ENCODE data around the gene SATB1.

Gene SATB1

DNA sequence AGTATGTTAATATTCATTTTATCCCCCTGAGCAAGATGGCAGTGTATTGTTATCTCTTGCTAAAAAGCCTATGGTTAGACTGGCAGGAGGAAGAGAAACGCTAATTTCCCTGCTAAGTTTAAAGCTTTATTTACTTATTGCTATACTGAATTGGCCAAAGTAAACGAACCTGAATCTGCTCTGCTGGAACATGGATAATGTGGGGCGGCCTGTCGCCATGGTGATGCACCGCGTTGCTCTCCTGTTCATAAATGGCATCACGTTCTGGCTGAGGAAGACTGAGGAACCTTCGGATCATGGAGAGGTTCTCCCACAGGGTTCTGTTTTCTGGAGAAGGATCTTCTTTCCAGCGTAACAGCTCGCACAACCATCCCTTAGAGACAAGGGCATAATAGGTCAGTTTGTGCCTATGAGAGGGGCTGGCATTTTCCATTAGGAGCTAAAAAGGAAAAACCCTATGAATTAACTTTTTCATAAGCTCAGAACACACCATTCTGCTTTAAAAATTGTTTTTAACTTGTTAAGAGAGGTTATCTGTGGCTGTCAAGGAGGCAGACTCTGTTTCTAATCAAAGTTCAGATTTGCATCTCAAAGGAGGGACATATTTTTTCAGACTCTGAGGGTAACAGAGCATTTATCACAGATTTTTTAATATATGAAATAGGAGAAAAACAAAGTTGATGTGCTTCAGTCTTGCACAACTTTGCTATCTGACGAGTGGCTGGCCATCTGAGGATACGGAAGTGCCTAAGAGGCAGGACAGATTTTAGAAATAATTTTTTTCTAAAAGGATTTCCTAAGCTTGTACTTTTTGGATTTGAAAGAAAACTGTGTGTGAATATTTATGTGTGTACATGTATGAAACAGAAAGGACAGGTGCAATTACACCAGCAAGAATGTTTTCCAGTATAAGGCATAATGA lies 73.1 kb downstream of the SATB1 start:
- no peak overlapping the region for H3K27ac ChIP-seq (ENCODE audit: low read length)

DNA sequence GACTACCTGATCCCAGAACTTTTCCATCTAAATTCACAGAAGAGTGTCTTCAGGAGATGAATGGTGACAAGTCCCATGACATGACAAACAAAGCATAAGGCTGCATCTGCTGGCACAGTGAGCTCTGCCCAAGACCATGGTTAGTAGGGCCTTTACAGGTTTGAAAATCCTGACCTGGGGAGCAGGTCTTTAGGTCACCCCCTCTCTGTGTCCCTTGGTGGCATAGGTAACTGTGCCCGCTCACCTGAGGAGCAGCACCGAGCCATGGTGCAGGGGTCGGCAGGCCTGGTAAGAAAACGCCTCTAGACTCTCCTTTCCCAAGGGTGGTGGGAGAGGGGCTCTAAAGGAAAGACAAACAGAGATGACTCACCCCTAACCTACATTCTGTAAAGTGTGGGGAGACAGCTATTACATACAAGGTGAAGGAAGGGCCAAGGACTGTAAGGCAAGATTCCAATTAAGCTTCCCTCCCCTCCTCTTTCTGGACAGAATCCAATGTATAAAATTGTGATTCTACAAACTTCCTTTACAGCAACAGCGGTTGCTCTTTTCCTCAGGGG lies 74.0 kb downstream of the SATB1 start:
- H3K9ac ChIP-seq (ENCODE audit: low read length), result no peak overlapping the region
- H2AFZ ChIP-seq (ENCODE audit: low read length), result no peak overlapping the region
- H3K36me3 ChIP-seq (replicated peaks; ENCODE audit: insufficient read depth, low read length), result no peaks in the 10 kb centered on the region
- no peaks in the 10 kb centered on the region for H4K20me1 ChIP-seq (ENCODE audit: insufficient read depth, low read length)
- H3F3A ChIP-seq (ENCODE audit: insufficient read depth, low read length), result no peaks in the 10 kb centered on the region
- no peaks in the 10 kb centered on the region for H3K79me2 ChIP-seq (ENCODE audit: low read length)
- no peak overlapping the region for H3K4me3 ChIP-seq (ENCODE audit: low read length)
- no peak for DNase-seq
- TF ChIP-seq, protein P1, sequence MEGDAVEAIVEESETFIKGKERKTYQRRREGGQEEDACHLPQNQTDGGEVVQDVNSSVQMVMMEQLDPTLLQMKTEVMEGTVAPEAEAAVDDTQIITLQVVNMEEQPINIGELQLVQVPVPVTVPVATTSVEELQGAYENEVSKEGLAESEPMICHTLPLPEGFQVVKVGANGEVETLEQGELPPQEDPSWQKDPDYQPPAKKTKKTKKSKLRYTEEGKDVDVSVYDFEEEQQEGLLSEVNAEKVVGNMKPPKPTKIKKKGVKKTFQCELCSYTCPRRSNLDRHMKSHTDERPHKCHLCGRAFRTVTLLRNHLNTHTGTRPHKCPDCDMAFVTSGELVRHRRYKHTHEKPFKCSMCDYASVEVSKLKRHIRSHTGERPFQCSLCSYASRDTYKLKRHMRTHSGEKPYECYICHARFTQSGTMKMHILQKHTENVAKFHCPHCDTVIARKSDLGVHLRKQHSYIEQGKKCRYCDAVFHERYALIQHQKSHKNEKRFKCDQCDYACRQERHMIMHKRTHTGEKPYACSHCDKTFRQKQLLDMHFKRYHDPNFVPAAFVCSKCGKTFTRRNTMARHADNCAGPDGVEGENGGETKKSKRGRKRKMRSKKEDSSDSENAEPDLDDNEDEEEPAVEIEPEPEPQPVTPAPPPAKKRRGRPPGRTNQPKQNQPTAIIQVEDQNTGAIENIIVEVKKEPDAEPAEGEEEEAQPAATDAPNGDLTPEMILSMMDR (IDR thresholded peaks at IDR 0.05; ENCODE audit: low read length), result no peak
- TF ChIP-seq EZH2phosphoT487 (IDR thresholded peaks at IDR 0.05; ENCODE audit: low read length), result no peak
- no peak for TF ChIP-seq EZH2 (optimal IDR thresholded peaks at IDR 0.05; ENCODE audit: low read depth, low read length)
- H3K27me3 ChIP-seq (replicated peaks; ENCODE audit: insufficient read depth, low read length), result no peaks in the 10 kb centered on the region
- no peaks in the 10 kb centered on the region for H3K9me2 ChIP-seq (replicated peaks; ENCODE audit: insufficient read depth, low read length)
- H3K9me3 ChIP-seq (replicated peaks; ENCODE audit: insufficient read depth, low read length), result no peaks in the 10 kb centered on the region
- no peaks in the 10 kb centered on the region for H3K4me1 ChIP-seq (ENCODE audit: low read length)
- H3K27ac ChIP-seq (ENCODE audit: low read length), result no peak overlapping the region
- no peak overlapping the region for H3K4me2 ChIP-seq (ENCODE audit: low read depth, low read length)

More for the DNA sequence above, 73.1 kb downstream of the SATB1 start:
- Histone ChIP-seq H3K27me3 (replicated peaks; ENCODE audit: insufficient read depth, low read length) (no peaks in the 10 kb centered on the region), H3K36me3 (replicated peaks; ENCODE audit: insufficient read depth, low read length) (no peaks in the 10 kb centered on the region), H3K4me3 (ENCODE audit: low read length) (no peak overlapping the region), H3K79me2 (ENCODE audit: low read length) (no peaks in the 10 kb centered on the region), H3F3A (ENCODE audit: insufficient read depth, low read length) (no peaks in the 10 kb centered on the region), H3K9me3 (replicated peaks; ENCODE audit: insufficient read depth, low read length) (no peaks in the 10 kb centered on the region), H2AFZ (ENCODE audit: low read length) (no peak overlapping the region), H3K4me2 (ENCODE audit: low read depth, low read length) (no peak overlapping the region), H3K4me1 (ENCODE audit: low read length) (no peaks in the 10 kb centered on the region), H3K9me2 (replicated peaks; ENCODE audit: insufficient read depth, low read length) (no peaks in the 10 kb centered on the region), H3K9ac (ENCODE audit: low read length) (no peak overlapping the region), H4K20me1 (ENCODE audit: insufficient read depth, low read length) (no peaks in the 10 kb centered on the region)
- no peak for TF ChIP-seq EZH2phosphoT487 (IDR thresholded peaks at IDR 0.05; ENCODE audit: low read length)
- no peak for TF ChIP-seq EZH2 (optimal IDR thresholded peaks at IDR 0.05; ENCODE audit: low read depth, low read length)
- TF ChIP-seq, protein P1 (IDR thresholded peaks at IDR 0.05; ENCODE audit: low read length), result no peak
- DNase-seq, result no peak

DNA sequence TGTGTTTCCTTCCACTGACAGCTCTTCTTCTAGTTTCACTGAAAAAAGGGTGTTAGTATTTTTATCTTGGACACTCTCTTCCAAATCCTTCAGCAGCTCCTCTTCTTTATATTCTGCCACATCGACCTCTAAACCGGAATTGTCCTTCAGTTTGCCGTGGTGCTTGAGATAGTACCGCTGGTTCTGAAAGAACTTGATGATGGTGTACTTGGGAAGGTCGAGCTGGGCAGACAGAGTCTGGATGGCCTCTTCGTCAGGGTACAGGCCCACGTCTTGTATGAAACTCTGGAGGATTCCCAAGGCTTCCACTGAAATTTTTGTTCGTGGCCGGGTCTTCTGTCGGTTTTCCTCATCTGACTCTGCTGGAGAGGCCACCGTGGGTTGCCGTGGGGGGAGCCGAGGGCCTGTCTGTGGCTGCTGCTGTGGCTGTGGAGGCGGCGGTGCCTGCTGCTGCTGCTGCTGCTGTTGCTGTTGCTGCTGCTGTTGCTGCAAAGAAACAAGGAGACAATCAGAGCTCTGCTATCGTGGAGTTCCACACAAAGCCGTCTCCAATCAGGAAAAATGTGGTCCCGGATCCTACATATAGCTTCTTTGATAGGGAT lies 75.8 kb downstream of the SATB1 start:
- Histone ChIP-seq H3K4me1 (ENCODE audit: low read length) (no peaks in the 10 kb centered on the region), H4K20me1 (ENCODE audit: insufficient read depth, low read length) (no peaks in the 10 kb centered on the region), H3F3A (ENCODE audit: insufficient read depth, low read length) (no peaks in the 10 kb centered on the region), H2AFZ (ENCODE audit: low read length) (no peak overlapping the region), H3K36me3 (replicated peaks; ENCODE audit: insufficient read depth, low read length) (no peaks in the 10 kb centered on the region), H3K27ac (ENCODE audit: low read length) (no peak overlapping the region), H3K9ac (ENCODE audit: low read length) (no peak overlapping the region), H3K9me3 (replicated peaks; ENCODE audit: insufficient read depth, low read length) (no peaks in the 10 kb centered on the region), H3K27me3 (replicated peaks; ENCODE audit: insufficient read depth, low read length) (no peaks in the 10 kb centered on the region), H3K4me3 (ENCODE audit: low read length) (no peak overlapping the region), H3K79me2 (ENCODE audit: low read length) (no peaks in the 10 kb centered on the region), H3K9me2 (replicated peaks; ENCODE audit: insufficient read depth, low read length) (no peaks in the 10 kb centered on the region), H3K4me2 (ENCODE audit: low read depth, low read length) (no peak overlapping the region)
- no peak for DNase-seq
- TF ChIP-seq, protein P1 (IDR thresholded peaks at IDR 0.05; ENCODE audit: low read length), result no peak
